ENCODE results near the gene ATP2A2. TPM values are rescaled to one million over a fixed set of nuclear protein-coding genes. Genes with fewer than 3 reads are reported as not detected.

ATP2A2 gene
- total and polyA plus RNA-seq, 11 donors: 494 to 2,963 (median 1,674) TPM

GRCh38 chr12:110234755-110235154 lies 46.3 kb upstream of the ATP2A2 start:
- H3K36me3 ChIP-seq: no peaks in the 10 kb centered on the region
- ATAC-seq: peak in 1 of 4 donors; percentile 59
- TF ChIP-seq CTCF (IDR thresholded peaks at IDR 0.05) (no peak), POLR2A (IDR thresholded peaks at IDR 0.05) (no peak)
- intact Hi-C loops (cut with DNase I): no loop called here
- no peak for DNase-seq
- peaks cover 0 to 32% (median 13%) of the 10 kb centered on the region in 12 donors for H3K4me1 ChIP-seq
- 19 to 26% (median 22%) methylated on average over 3 of the region's 3 CpGs for WGBS, 4 donors
- H3K4me3 ChIP-seq: no peak overlapping the region
- H3K9me3 ChIP-seq: no peaks in the 10 kb centered on the region
- peak overlapping the region in 11 of 12 donors; percentile 8 to 78 (median 65) for H3K27ac ChIP-seq
- no peaks in the 10 kb centered on the region for H3K27me3 ChIP-seq

GRCh38 chr12:110235383-110235782 lies 45.7 kb upstream of the ATP2A2 start:
- Histone ChIP-seq H3K27me3 (no peaks in the 10 kb centered on the region), H3K27ac (peak overlapping the region in 10 of 12 donors; percentile 8 to 78 (median 66)), H3K4me3 (no peak overlapping the region), H3K4me1 (peaks cover 0 to 32% (median 13%) of the 10 kb centered on the region in 12 donors), H3K9me3 (no peaks in the 10 kb centered on the region), H3K36me3 (no peaks in the 10 kb centered on the region)
- 56 to 69% (median 60%) methylated on average over 1 of the region's 1 CpG for WGBS, 4 donors
- intact Hi-C loops (cut with DNase I): no loop called here
- DNase-seq (no peak), ATAC-seq (no peak)
- TF ChIP-seq CTCF (IDR thresholded peaks at IDR 0.05) (no peak), POLR2A (IDR thresholded peaks at IDR 0.05) (no peak)

DNA sequence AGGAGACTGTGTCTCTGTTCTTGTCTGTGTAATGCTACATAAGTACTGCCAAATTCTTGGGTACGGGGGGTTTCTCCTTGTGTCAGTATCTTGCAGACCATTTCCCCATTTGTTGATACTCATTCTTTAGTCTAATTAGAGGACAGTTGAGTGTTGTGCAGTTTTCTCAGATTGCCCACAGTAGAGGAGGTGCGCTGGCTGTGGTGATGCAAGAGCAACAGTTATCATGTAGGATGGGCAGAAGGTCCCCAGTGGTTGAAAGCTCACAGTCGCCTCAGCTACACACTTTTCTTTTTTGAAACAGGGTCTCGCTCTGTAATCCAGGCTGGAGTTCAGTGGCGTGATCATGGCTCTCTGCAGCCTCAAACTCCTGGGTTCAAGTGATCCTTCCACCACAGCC lies 37.8 kb upstream of the ATP2A2 start:
- Histone ChIP-seq H3K9me3 (peaks cover 0 to 5% (median 0%) of the 10 kb centered on the region in 12 donors), H3K27ac (peak overlapping the region in 1 of 12 donors; percentile 90), H3K36me3 (no peaks in the 10 kb centered on the region), H3K27me3 (no peaks in the 10 kb centered on the region), H3K4me3 (no peak overlapping the region), H3K4me1 (peaks cover 0 to 33% (median 24%) of the 10 kb centered on the region in 12 donors)
- WGBS, 4 donors: 92 to 98% (median 96%) methylated on average over 5 of the region's 5 CpGs
- intact Hi-C loops (cut with DNase I): loop anchor here in 3 of 10 donors (10.0 kb wide), 2 partner anchors 68 to 138 kb away; no protein-coding TSS in a partner anchor
- no peak for TF ChIP-seq CTCF (IDR thresholded peaks at IDR 0.05)
- no peak for TF ChIP-seq POLR2A (IDR thresholded peaks at IDR 0.05)
- no peak for ATAC-seq
- DNase-seq: no peak

GRCh38 chr12:110244372-110244771 lies 36.7 kb upstream of the ATP2A2 start:
- TF ChIP-seq POLR2A (IDR thresholded peaks at IDR 0.05) (no peak), CTCF (IDR thresholded peaks at IDR 0.05) (no peak)
- intact Hi-C loops (cut with DNase I): loop anchor here in 3 of 10 donors (10.0 kb wide), 2 partner anchors 70 to 140 kb away; no protein-coding TSS in a partner anchor
- no peak for ATAC-seq
- Histone ChIP-seq H3K36me3 (no peaks in the 10 kb centered on the region), H3K4me3 (peak overlapping the region in 3 of 12 donors; percentile 3 to 16 (median 7)), H3K27me3 (no peaks in the 10 kb centered on the region), H3K9me3 (peaks cover 0 to 5% (median 0%) of the 10 kb centered on the region in 12 donors), H3K4me1 (peaks cover 0 to 45% (median 34%) of the 10 kb centered on the region in 12 donors), H3K27ac (peak overlapping the region; percentile 32 to 97 (median 86))
- DNase-seq: no peak
- WGBS, 4 donors: 58 to 73% (median 66%) methylated on average over 12 of the region's 12 CpGs

Data from heart left ventricle (tissue), 16 donors.